ENCODE results near the gene STK11IP.

DNA sequence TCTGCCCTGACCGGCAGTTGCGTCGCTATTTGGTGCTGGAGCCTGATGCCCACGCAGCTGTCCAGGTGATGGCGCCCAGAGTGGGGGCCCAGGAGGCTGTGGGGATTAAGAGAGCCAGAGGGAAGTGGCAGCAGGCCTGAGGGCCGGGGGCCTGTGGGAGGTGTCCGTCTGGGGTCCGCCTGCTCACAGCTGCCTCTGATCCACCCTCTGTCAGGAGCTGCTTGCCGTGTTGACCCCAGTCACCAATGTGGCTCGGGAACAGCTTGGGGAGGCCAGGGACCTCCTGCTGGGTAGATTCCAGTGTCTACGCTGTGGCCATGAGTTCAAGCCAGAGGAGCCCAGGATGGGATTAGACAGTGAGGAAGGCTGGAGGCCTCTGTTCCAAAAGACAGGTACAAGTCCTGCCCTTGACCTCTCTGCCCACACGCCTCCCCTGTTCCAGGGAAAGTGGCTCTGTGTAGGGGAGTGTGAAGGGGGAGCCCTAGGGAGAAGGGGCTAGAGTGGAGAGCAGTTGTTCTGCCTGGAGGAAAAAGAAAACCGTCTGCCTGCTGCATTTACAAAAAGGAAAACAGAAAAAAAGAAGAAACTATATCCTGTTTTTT, 11.6 kb downstream of the STK11IP start:
- TF ChIP-seq, protein P1, sequence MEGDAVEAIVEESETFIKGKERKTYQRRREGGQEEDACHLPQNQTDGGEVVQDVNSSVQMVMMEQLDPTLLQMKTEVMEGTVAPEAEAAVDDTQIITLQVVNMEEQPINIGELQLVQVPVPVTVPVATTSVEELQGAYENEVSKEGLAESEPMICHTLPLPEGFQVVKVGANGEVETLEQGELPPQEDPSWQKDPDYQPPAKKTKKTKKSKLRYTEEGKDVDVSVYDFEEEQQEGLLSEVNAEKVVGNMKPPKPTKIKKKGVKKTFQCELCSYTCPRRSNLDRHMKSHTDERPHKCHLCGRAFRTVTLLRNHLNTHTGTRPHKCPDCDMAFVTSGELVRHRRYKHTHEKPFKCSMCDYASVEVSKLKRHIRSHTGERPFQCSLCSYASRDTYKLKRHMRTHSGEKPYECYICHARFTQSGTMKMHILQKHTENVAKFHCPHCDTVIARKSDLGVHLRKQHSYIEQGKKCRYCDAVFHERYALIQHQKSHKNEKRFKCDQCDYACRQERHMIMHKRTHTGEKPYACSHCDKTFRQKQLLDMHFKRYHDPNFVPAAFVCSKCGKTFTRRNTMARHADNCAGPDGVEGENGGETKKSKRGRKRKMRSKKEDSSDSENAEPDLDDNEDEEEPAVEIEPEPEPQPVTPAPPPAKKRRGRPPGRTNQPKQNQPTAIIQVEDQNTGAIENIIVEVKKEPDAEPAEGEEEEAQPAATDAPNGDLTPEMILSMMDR (IDR thresholded peaks at IDR 0.05): no peak
- TF ChIP-seq POLR2A (IDR thresholded peaks at IDR 0.05): no peak

Measured in suprapubic skin (tissue), 3 donors.